Tongue (tissue), 2 donors: Measurements from ENCODE around the gene STK32B. TPM values are rescaled to one million over a fixed set of nuclear protein-coding genes. Genes with fewer than 3 reads are reported as not detected.
"Not testable (repeated sequence)": the region's sequence is repeated elsewhere in the genome, so short reads cannot be mapped to it uniquely, and the experiment has no call there.

Experiments
- DNase-seq: peaks from one replicate; pipeline ENCODE4 v3.0.0-alpha.2; 2015
- total RNA-seq: library from RNA; depleted of rRNA; stranded (reverse); fragments of >200 nt; gene quantifications from one replicate; pipeline ENCODE4 v1.2.3, GENCODE V29; 2014

The STK32B gene
- total RNA-seq, 1 donor from 2014 or later, result 3.5 TPM

GRCh38 chr4:5211282-5211839 is 160.1 kb downstream of the STK32B start:
- DNase-seq, result no peak

GRCh38 chr4:5212255-5213013 is 161.2 kb downstream of the STK32B start:
- DNase-seq, result no peak

- peak; percentile 23 for DNase-seq
These were observed 161.9 kb downstream of the STK32B start for GRCh38 chr4:5213087-5213595.

GRCh38 chr4:5215321-5215720 is 164.0 kb downstream of the STK32B start:
- no peak for DNase-seq

- no peak for DNase-seq
These were observed 166.1 kb downstream of the STK32B start for GRCh38 chr4:5217421-5217820.

- DNase-seq, result no peak
These were observed 167.2 kb downstream of the STK32B start for GRCh38 chr4:5218376-5219069.

- DNase-seq, result peak; percentile 46
These were observed 168.7 kb downstream of the STK32B start for GRCh38 chr4:5220028-5220427.

- DNase-seq, result no peak
These were observed 170.8 kb downstream of the STK32B start for GRCh38 chr4:5222047-5222446.

- DNase-seq, result no peak
These were observed 171.7 kb downstream of the STK32B start for GRCh38 chr4:5222951-5223350.

- no peak for DNase-seq
These were observed 173.1 kb downstream of the STK32B start for GRCh38 chr4:5224340-5224739.

- no peak for DNase-seq
These were observed 181.3 kb downstream of the STK32B start for GRCh38 chr4:5232549-5232948.

GRCh38 chr4:5237086-5237660 is 185.9 kb downstream of the STK32B start:
- DNase-seq, result no peak

GRCh38 chr4:5238173-5238572 is 186.9 kb downstream of the STK32B start:
- DNase-seq, result no peak

GRCh38 chr4:5247061-5247460 is 195.8 kb downstream of the STK32B start:
- not testable (repeated sequence) for DNase-seq

- no peak for DNase-seq
These were observed 196.5 kb downstream of the STK32B start for GRCh38 chr4:5247735-5248134.

GRCh38 chr4:5249727-5250126 is 198.4 kb downstream of the STK32B start:
- DNase-seq, result no peak

GRCh38 chr4:5250536-5250935 is 199.3 kb downstream of the STK32B start:
- not testable (repeated sequence) for DNase-seq

- no peak for DNase-seq
These were observed 205.1 kb downstream of the STK32B start for GRCh38 chr4:5256421-5256820.

- DNase-seq, result no peak
These were observed 205.8 kb downstream of the STK32B start for GRCh38 chr4:5257086-5257485.

GRCh38 chr4:5259471-5259870 is 208.2 kb downstream of the STK32B start:
- DNase-seq, result no peak

- no peak for DNase-seq
These were observed 208.8 kb downstream of the STK32B start for GRCh38 chr4:5260121-5260520.

GRCh38 chr4:5261866-5262265 is 210.6 kb downstream of the STK32B start:
- DNase-seq, result no peak

GRCh38 chr4:5266991-5267390 is 215.7 kb downstream of the STK32B start:
- no peak for DNase-seq
